Activated CD4-positive, alpha-beta T cell treated with anti-CD3 and anti-CD28 coated beads for 36 hours (primary cell): ENCODE measurements around the gene SLC39A9. TPM values are rescaled to one million over a fixed set of nuclear protein-coding genes. Genes with fewer than 3 reads are reported as not detected.
"Not testable (repeated sequence)": the region's sequence is repeated elsewhere in the genome, so short reads cannot be mapped to it uniquely, and the experiment has no call there.

Source experiments
- ATAC-seq: fragments of 200-7000 bp; cut with Tn5 transposase; one replicate; pipeline ENCODE4 v1.10.0; 2021; ENCODE audit warnings: mild to moderate bottlenecking, moderate library complexity
- CTCF ChIA-PET: fragments of 350-600 bp; sonication (Branson Sonifier 250); formaldehyde crosslinking; loops from one replicate; lab custom pipeline; 2021; ENCODE audit warnings: antibody characterized with exemption; lab: Charles Lee
- POLR2A ChIA-PET: fragments of 350-600 bp; sonication (Branson Sonifier 250); formaldehyde crosslinking; loops from one replicate; lab custom pipeline; 2021; ENCODE audit warnings: antibody characterized with exemption, inconsistent platforms; lab: Charles Lee
- DNase-seq: peaks from one replicate; pipeline ENCODE4 v3.0.0-alpha.2; 2020
- H3K27ac Mint-ChIP-seq: one replicate; pipeline ENCODE4 v1.8.0; 2021; ENCODE audit warnings: mixed read lengths
- H3K27me3 Mint-ChIP-seq: one replicate; pipeline ENCODE4 v1.8.0; 2021; ENCODE audit warnings: mixed read lengths
- H3K36me3 Mint-ChIP-seq: one replicate; pipeline ENCODE4 v1.8.0; 2021; ENCODE audit warnings: low read depth, mixed read lengths
- H3K4me1 Mint-ChIP-seq: one replicate; pipeline ENCODE4 v1.8.0; 2021; ENCODE audit warnings: mixed read lengths
- H3K4me3 Mint-ChIP-seq: one replicate; pipeline ENCODE4 v1.8.0; 2021; ENCODE audit warnings: mild to moderate bottlenecking, moderate library complexity, mixed read lengths
- H3K9me3 Mint-ChIP-seq: one replicate; pipeline ENCODE4 v1.8.0; 2021; ENCODE audit warnings: low read depth, mixed read lengths
- intact Hi-C, 2 experiments: fragments of 100-400 bp; cut with DNase I in 1 of 2; cut with micrococcal nuclease in 1 of 2; formaldehyde crosslinking; loops; one replicate each; pipeline versions ENCODE4 v1.14.2 to v1.15.1; 2022 to 2024; cut with DNase I, micrococcal nuclease
- total RNA-seq, 2 experiments: library from RNA; stranded (reverse); gene quantifications; one replicate each; pipeline ENCODE4 v1.2.3, GENCODE V29; 2021

Gene SLC39A9
- total RNA-seq, 2 experiments from 2014 or later, result 40.1 to 42.6 TPM

DNA sequence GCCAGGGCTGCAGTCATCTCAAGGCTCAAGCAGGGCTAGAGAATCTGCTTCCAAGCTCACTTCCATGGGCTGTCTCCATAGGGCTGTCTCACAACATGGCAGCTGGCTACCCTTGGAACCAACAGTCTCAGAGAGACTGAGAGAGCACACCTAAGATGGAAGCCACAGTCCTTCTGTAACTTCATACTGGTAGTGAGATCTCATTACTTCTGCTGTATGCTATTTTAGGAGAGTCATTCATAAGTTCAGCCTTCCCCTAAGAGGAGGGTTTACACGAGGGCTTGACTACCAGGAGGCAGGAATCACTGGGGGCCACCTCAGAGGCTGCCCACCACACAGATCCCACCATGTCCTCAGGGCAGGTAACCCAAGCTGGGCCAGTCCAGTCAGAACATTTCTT lies 30.1 kb upstream of the SLC39A9 start:
- Mint-ChIP-seq H3K9me3 (no peaks in the 10 kb centered on the region), H3K27me3 (no peaks in the 10 kb centered on the region), H3K4me3 (no peak overlapping the region), H3K36me3 (peaks cover 6% of the 10 kb centered on the region), H3K27ac (no peak overlapping the region), H3K4me1 (peaks cover 6% of the 10 kb centered on the region)
- DNase-seq, result no peak
- intact Hi-C loops, result no loop called here
- ChIA-PET POLR2A (interaction anchor here (0.6 kb wide), 1 partner anchor 54 kb away, joined by 3 read pairs; no protein-coding TSS in a partner anchor), CTCF (interaction anchor here (1.1 kb wide), 1 partner anchor 15 kb away, joined by 3 read pairs; no protein-coding TSS in a partner anchor)
- no peak for ATAC-seq

DNA sequence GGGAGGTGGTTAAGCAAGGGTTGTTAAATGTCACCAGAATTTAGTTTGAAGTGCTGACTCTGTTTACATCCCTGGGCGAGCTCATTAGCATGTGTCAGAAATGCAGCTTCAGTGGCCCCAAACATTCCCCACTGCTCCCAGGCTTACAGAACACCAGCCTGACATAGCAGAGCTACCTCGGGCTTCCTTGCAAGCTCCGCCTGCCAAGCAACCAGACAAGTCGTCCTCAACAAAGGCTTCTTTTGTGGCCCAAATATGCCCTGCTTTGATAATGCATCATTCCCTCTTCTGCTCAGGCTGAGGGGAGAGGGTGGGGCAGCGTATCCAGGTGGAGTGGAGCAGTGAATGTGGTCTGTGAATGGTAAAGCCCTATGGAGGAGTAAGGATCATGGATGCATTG lies 28.4 kb upstream of the SLC39A9 start:
- intact Hi-C loops, result no loop called here
- DNase-seq (no peak), ATAC-seq (no peak)
- POLR2A ChIA-PET, result no interaction called here
- H3K36me3 Mint-ChIP-seq, result peaks cover 16% of the 10 kb centered on the region
- no peak overlapping the region for H3K27ac Mint-ChIP-seq
- peaks cover 16% of the 10 kb centered on the region for H3K4me1 Mint-ChIP-seq
- CTCF ChIA-PET, result interaction anchor here (0.5 to 1.6 kb wide), 5 partner anchors 13 to 127 kb away, joined by 3 to 4 read pairs (median 3); no protein-coding TSS in a partner anchor
- H3K9me3 Mint-ChIP-seq, result no peaks in the 10 kb centered on the region
- no peaks in the 10 kb centered on the region for H3K27me3 Mint-ChIP-seq
- H3K4me3 Mint-ChIP-seq, result no peak overlapping the region

DNA sequence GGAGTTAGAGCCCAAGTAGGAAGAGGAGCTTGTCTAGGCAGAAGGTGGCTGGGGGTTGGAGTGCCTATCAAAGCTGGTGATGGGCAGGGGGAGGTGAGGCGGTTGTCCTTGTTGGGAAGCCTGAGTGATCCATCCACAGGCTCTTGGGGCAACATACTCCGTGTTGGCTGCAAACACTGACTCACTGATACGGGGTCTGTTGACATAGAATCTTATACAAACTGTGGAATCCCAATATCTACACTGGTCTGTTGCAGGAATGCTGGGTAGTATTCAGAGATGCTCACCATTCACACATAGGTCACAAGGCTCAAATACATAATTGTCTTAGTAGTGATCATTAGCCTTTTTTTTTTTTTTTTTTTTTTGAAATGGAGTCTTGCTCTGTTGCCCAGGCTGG lies 26.3 kb upstream of the SLC39A9 start:
- intact Hi-C loops, result no loop called here
- H3K27me3 Mint-ChIP-seq, result no peaks in the 10 kb centered on the region
- H3K36me3 Mint-ChIP-seq, result peaks cover 37% of the 10 kb centered on the region
- no peak overlapping the region for H3K4me3 Mint-ChIP-seq
- POLR2A ChIA-PET, result interaction anchor here (0.6 kb wide), 1 partner anchor 18 kb away, joined by 4 read pairs; no protein-coding TSS in a partner anchor
- ATAC-seq (no peak), DNase-seq (no peak)
- peaks cover 16% of the 10 kb centered on the region for H3K4me1 Mint-ChIP-seq
- CTCF ChIA-PET, result interaction anchor here (0.6 kb wide), 1 partner anchor 412 kb away, joined by 3 read pairs; no protein-coding TSS in a partner anchor
- no peak overlapping the region for H3K27ac Mint-ChIP-seq
- peaks cover 9% of the 10 kb centered on the region for H3K9me3 Mint-ChIP-seq

DNA sequence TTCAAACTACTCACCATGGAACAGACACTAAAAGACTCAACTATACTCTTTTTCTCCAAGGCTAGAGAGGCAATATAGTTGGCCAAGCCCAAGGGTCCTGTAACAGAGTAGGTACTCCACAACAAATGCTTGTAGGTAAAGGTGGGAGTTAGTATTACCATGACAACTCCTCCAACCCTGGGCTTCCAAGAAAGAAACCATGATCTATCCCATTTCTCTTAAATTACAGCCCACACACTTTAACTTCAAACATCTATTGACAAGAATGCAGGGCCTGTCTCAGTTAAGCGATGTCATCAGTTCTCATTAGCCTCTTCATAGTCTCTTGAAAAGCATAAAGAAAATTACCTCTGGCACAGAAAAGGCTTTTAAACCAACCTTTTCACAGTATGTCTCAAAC lies 25.4 kb upstream of the SLC39A9 start:
- H3K4me3 Mint-ChIP-seq, result no peak overlapping the region
- POLR2A ChIA-PET, result no interaction called here

DNA sequence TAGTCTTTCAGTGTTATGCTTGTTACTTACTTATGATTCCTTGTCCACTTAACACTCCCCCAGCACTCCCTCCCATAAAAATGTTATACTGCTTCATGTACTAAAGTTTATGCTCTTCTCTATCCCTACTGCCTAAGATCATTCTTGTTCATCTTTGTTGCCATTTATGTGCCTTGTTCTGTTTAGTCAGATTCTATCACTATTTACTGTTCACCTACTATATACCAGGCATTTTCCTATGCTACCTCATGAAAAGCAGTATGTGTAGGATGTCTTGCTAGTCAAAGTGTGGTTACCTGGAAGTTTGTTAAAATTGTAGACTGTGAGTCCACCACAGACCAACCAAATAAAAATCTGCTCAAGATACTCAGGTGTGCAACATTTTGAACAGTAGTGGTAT lies 24.3 kb upstream of the SLC39A9 start:
- ATAC-seq, result no peak
- Mint-ChIP-seq H3K27me3 (no peaks in the 10 kb centered on the region), H3K9me3 (peaks cover 9% of the 10 kb centered on the region), H3K27ac (peak overlapping the region; percentile 49), H3K4me3 (no peak overlapping the region), H3K36me3 (peaks cover 45% of the 10 kb centered on the region), H3K4me1 (peaks cover 16% of the 10 kb centered on the region)
- intact Hi-C loops, result no loop called here
- no peak for DNase-seq
- ChIA-PET POLR2A (interaction anchor here (0.6 kb wide), 1 partner anchor 13 kb away, joined by 3 read pairs; no protein-coding TSS in a partner anchor), CTCF (interaction anchor here (0.7 kb wide), 1 partner anchor 66 kb away, joined by 4 read pairs; no protein-coding TSS in a partner anchor)

More for the DNA sequence above, 25.4 kb upstream of the SLC39A9 start:
- peaks cover 9% of the 10 kb centered on the region for H3K9me3 Mint-ChIP-seq
- no peaks in the 10 kb centered on the region for H3K27me3 Mint-ChIP-seq
- intact Hi-C loops, result no loop called here
- peaks cover 40% of the 10 kb centered on the region for H3K36me3 Mint-ChIP-seq
- H3K4me1 Mint-ChIP-seq, result peaks cover 16% of the 10 kb centered on the region
- CTCF ChIA-PET, result interaction anchor here (0.6 kb wide), 1 partner anchor 411 kb away, joined by 3 read pairs; no protein-coding TSS in a partner anchor
- DNase-seq, result no peak
- peak; percentile 78 for ATAC-seq
- H3K27ac Mint-ChIP-seq, result peak overlapping the region; percentile 78

DNA sequence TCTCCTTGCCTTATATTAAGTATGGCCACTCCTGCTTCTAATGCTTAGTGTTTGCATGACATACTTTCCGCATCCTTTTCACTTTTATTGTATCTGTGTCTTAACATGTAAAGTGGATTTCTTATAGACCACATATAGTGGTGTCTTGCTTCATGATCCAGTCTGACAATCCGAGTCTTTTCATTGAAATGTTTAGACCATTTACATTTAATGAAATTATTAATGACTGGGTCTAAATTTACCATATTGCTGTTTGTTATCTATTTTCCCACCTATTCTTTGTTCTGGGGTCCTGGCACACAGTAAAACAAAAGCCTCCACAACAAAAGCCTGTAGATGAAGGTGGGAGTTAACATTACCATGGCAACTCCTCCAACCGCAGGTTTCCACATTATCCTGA lies 23.3 kb upstream of the SLC39A9 start:
- H3K36me3 Mint-ChIP-seq, result peaks cover 54% of the 10 kb centered on the region

DNA sequence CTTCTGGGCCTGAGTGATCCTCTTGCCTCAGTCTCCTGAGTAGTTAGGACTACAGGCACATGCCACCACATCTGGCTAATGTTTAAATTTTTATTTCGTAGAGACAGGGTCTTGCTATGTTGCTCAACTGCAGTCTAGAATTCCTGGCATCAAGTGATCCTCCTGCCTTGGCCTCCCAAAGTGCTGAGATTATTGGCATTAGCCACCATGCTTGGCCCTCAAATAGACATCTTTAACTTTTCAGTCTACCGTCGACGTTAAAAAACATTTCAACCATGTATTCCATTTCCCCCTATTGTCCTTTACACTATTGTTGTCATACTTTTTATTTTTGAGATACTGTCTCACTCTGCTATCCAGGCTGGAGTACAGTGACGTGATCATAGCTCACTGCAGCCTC lies 22.8 kb upstream of the SLC39A9 start:
- no peak overlapping the region for H3K4me3 Mint-ChIP-seq
- H3K27ac Mint-ChIP-seq, result no peak overlapping the region
- ChIA-PET POLR2A (interaction anchor here (1.2 kb wide), 1 partner anchor 22 kb away, joined by 3 read pairs; the partner anchor contains the start of genes ERH and SLC39A9), CTCF (no interaction called here)
- no peaks in the 10 kb centered on the region for H3K27me3 Mint-ChIP-seq
- H3K9me3 Mint-ChIP-seq, result peaks cover 9% of the 10 kb centered on the region
- intact Hi-C loops, result no loop called here
- ATAC-seq, result no peak
- peaks cover 16% of the 10 kb centered on the region for H3K4me1 Mint-ChIP-seq
- DNase-seq, result no peak
- peaks cover 58% of the 10 kb centered on the region for H3K36me3 Mint-ChIP-seq

More for the DNA sequence above, 23.3 kb upstream of the SLC39A9 start:
- no peak for DNase-seq
- no peak overlapping the region for H3K4me3 Mint-ChIP-seq
- intact Hi-C loops, result no loop called here
- no peak for ATAC-seq
- ChIA-PET CTCF (no interaction called here), POLR2A (no interaction called here)
- H3K9me3 Mint-ChIP-seq, result peaks cover 9% of the 10 kb centered on the region
- no peak overlapping the region for H3K27ac Mint-ChIP-seq
- peaks cover 16% of the 10 kb centered on the region for H3K4me1 Mint-ChIP-seq
- H3K27me3 Mint-ChIP-seq, result no peaks in the 10 kb centered on the region

DNA sequence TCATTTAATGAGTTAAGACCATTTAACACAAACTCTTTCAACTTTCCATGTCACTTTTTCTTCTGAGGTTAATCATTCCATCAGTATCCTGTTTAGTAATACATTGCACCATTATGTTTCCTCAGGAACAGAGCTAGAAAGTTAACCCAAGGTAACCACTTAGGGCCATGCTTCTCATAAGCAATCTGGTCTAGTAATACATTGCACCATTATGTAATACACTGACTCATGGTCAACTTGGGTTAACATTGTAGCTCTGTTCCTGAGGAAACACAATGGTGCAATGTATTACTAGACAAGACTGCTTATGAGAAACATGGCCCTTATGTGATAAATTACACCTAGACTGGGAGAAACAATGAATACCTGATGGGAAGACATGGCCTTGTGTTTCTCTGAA lies 22.1 kb upstream of the SLC39A9 start:
- no peak for DNase-seq
- H3K27me3 Mint-ChIP-seq, result no peaks in the 10 kb centered on the region
- ChIA-PET CTCF (interaction anchor here (0.7 to 1.2 kb wide), 3 partner anchors 10 to 135 kb away, joined by 3 read pairs; no protein-coding TSS in a partner anchor), POLR2A (interaction anchor here (1.2 kb wide), 1 partner anchor 22 kb away, joined by 3 read pairs; the partner anchor contains the start of genes ERH and SLC39A9)
- H3K27ac Mint-ChIP-seq, result no peak overlapping the region
- ATAC-seq, result no peak
- H3K4me3 Mint-ChIP-seq, result no peak overlapping the region
- peaks cover 16% of the 10 kb centered on the region for H3K4me1 Mint-ChIP-seq
- H3K36me3 Mint-ChIP-seq, result peaks cover 62% of the 10 kb centered on the region
- intact Hi-C loops, result no loop called here
- H3K9me3 Mint-ChIP-seq, result peaks cover 9% of the 10 kb centered on the region

DNA sequence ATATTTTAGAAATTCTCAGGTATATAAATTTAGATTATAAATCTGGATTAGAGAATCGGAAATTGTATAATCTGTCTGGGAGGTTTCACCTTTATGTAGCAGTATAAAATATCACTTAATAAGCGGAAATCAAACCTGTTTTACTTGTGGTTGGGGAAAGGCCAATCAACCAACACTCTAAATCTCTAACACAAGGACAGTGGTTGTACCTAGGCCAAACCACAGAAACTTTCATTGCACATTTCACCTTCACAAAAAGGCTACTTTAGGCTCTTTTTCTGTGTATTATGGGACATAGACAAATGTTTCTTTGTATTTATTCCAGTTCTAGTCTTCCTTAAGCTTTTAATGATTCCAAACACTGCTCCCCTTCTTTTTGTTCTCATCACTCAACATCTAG lies 20.2 kb upstream of the SLC39A9 start:
- H3K9me3 Mint-ChIP-seq, result peaks cover 9% of the 10 kb centered on the region
- DNase-seq, result no peak
- H3K27ac Mint-ChIP-seq, result no peak overlapping the region
- H3K27me3 Mint-ChIP-seq, result no peaks in the 10 kb centered on the region
- ATAC-seq, result no peak
- ChIA-PET CTCF (no interaction called here), POLR2A (interaction anchor here (0.6 to 1.0 kb wide), 2 partner anchors 13 to 46 kb away, joined by 4 to 5 read pairs; no protein-coding TSS in a partner anchor)
- peaks cover 11% of the 10 kb centered on the region for H3K4me1 Mint-ChIP-seq
- intact Hi-C loops, result no loop called here
- peaks cover 62% of the 10 kb centered on the region for H3K36me3 Mint-ChIP-seq
- no peak overlapping the region for H3K4me3 Mint-ChIP-seq

DNA sequence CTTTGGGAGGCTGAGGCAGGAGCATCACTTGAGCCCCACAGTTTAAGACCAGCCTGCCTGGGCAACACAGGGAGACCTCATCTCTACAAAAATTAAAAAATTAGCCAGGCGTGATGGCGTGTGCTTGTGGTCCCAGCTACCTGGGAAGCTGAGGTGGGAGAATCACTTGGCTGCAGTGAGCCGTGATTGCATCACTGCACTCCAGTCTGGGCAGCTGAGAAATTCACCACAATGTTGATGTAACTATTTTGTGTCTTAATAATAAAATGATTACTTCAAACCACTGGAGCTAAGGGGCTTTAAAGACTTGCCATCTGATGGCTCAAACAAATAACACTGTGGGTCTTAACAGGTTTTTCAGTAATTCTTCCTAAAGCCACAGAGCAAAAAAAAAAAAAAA lies 11.2 kb upstream of the SLC39A9 start:
- no peaks in the 10 kb centered on the region for H3K9me3 Mint-ChIP-seq
- no peak for DNase-seq
- intact Hi-C loops, result no loop called here
- H3K36me3 Mint-ChIP-seq, result peaks cover 74% of the 10 kb centered on the region
- H3K27ac Mint-ChIP-seq, result no peak overlapping the region
- peaks cover 45% of the 10 kb centered on the region for H3K4me1 Mint-ChIP-seq
- H3K4me3 Mint-ChIP-seq, result no peak overlapping the region
- no peaks in the 10 kb centered on the region for H3K27me3 Mint-ChIP-seq
- CTCF ChIA-PET, result interaction anchor here (1.3 kb wide), 2 partner anchors 30 to 145 kb away, joined by 3 to 5 read pairs; no protein-coding TSS in a partner anchor
- no peak for ATAC-seq
- POLR2A ChIA-PET, result interaction anchor here (0.7 kb wide), 2 partner anchors 8 to 13 kb away, joined by 3 read pairs; no protein-coding TSS in a partner anchor

DNA sequence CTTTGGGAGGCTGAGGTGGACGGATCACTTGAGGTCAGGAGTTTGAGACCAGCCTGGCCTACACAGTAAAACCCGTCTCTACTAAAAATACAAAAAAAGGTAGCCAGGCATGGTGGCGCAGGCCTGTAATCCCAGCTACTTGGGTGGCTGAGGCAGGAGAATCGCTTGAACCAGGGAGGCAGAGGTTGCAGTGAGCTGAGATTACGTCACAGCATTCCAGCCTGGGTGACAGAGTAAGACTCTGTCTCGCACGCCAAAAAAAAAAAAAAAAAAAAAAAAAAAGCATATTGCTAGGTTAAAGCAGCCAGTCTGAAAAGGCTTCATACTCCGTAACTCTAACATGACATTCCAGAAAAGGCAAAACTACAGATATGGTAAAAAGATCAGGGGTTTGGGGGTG lies 7.1 kb upstream of the SLC39A9 start:
- H3K27ac Mint-ChIP-seq, POLR2A ChIA-PET, H3K27me3 Mint-ChIP-seq, H3K9me3 Mint-ChIP-seq, ATAC-seq, H3K4me3 Mint-ChIP-seq, DNase-seq: not testable (repeated sequence)
- intact Hi-C loops, result loop anchor here in 1 of 2 experiments (10.0 kb wide), 2 partner anchors 373 to 417 kb away; partner anchors contain the start of genes ACTN1 and SRSF5
- Mint-ChIP-seq H3K36me3 (peaks cover 87% of the 10 kb centered on the region), H3K4me1 (peaks cover 69% of the 10 kb centered on the region)
- CTCF ChIA-PET, result interaction anchor here (0.8 to 1.7 kb wide), 2 partner anchors 13 to 124 kb away, joined by 4 read pairs; no protein-coding TSS in a partner anchor
